ENCODE measurements around the gene SPOCK1. TPM values are rescaled to one million over a fixed set of nuclear protein-coding genes. Genes with fewer than 3 reads are reported as not detected.

Gene SPOCK1
- total RNA-seq, 1 experiment from 2014 or later: 9.8 TPM

DNA sequence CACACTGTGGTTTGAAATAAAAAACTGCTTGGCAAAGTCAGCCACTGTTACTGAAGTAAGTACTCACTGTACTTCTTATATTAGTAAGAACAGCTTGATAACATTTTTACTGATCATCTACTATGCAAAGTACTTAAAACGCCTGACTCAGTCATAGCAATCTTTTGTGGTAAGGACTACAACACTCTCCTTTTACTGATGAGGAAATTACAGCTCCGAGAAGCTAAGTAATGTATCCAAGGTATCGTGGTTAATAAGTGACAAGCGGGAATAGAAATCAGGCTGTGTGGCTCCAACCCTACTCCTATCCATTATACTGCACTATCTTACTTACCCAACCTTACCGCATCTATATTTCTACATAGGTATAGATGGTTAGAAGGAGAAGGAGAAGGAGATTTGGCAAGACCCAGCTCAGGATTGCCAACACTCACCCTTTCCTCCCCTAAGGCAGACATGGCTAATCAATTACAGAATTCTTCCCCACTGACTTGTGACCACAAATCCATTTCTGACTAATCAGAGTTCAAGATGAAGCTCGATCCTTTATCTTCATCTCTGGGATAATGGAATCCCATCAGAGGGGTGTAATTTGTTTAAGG is 281.4 kb downstream of the SPOCK1 start:
- POLR2A ChIA-PET (ENCODE audit: unreplicated experiment): no interaction called here
- peak overlapping the region; percentile 79; the same call in 1 of the 2 replicates for H3K9ac ChIP-seq (ENCODE audit: low read length)
- H3K9me3 ChIP-seq (ENCODE audit: low read length): no peaks in the 10 kb centered on the region
- peak overlapping the region; percentile 94 for H3K4me2 ChIP-seq (ENCODE audit: low read length)
- H3K79me2 ChIP-seq (ENCODE audit: low read length): no peaks in the 10 kb centered on the region
- no peaks in the 10 kb centered on the region for H3F3A ChIP-seq (ENCODE audit: low read length, unreplicated experiment)
- no peaks in the 10 kb centered on the region for H3K36me3 ChIP-seq (ENCODE audit: low read depth, low read length)
- H3K4me1 ChIP-seq (ENCODE audit: insufficient read depth, low read length): peaks cover 52% of the 10 kb centered on the region
- no peak for ATAC-seq
- H3K27ac ChIP-seq (ENCODE audit: low read length): peak overlapping the region; percentile 98
- H3K27me3 ChIP-seq (ENCODE audit: low read length): no peaks in the 10 kb centered on the region
- DNase-seq: peak; percentile 49
- TF ChIP-seq, protein P1, sequence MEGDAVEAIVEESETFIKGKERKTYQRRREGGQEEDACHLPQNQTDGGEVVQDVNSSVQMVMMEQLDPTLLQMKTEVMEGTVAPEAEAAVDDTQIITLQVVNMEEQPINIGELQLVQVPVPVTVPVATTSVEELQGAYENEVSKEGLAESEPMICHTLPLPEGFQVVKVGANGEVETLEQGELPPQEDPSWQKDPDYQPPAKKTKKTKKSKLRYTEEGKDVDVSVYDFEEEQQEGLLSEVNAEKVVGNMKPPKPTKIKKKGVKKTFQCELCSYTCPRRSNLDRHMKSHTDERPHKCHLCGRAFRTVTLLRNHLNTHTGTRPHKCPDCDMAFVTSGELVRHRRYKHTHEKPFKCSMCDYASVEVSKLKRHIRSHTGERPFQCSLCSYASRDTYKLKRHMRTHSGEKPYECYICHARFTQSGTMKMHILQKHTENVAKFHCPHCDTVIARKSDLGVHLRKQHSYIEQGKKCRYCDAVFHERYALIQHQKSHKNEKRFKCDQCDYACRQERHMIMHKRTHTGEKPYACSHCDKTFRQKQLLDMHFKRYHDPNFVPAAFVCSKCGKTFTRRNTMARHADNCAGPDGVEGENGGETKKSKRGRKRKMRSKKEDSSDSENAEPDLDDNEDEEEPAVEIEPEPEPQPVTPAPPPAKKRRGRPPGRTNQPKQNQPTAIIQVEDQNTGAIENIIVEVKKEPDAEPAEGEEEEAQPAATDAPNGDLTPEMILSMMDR (conservative IDR thresholded peaks at IDR 0.05; ENCODE audit: low read depth, low read length): no peak
- no peak for TF ChIP-seq EZH2phosphoT487 (IDR thresholded peaks at IDR 0.05; ENCODE audit: borderline replicate concordance, low read length)
- TF ChIP-seq EZH2 (IDR thresholded peaks at IDR 0.05; ENCODE audit: low read length, unreplicated experiment): no peak
- BruUV-seq (replicated peaks): no TSS peak
- no peaks in the 10 kb centered on the region for H4K20me1 ChIP-seq (ENCODE audit: low read length)
- CTCF ChIA-PET: interaction anchor here (0.5 to 1.5 kb wide), 2 partner anchors 127 to 142 kb away, joined by 3 to 4 read pairs; no protein-coding TSS in a partner anchor
- H3K9me2 ChIP-seq (replicated peaks; ENCODE audit: low read length): no peaks in the 10 kb centered on the region
- H3K4me3 ChIP-seq (ENCODE audit: low read length): no peak overlapping the region
- no peak overlapping the region for H2AFZ ChIP-seq (ENCODE audit: low read length)
- intact Hi-C loops (cut with micrococcal nuclease): loop anchor here (2.0 to 5.0 kb wide), 4 partner anchors 71 to 415 kb away; no protein-coding TSS in a partner anchor

DNA sequence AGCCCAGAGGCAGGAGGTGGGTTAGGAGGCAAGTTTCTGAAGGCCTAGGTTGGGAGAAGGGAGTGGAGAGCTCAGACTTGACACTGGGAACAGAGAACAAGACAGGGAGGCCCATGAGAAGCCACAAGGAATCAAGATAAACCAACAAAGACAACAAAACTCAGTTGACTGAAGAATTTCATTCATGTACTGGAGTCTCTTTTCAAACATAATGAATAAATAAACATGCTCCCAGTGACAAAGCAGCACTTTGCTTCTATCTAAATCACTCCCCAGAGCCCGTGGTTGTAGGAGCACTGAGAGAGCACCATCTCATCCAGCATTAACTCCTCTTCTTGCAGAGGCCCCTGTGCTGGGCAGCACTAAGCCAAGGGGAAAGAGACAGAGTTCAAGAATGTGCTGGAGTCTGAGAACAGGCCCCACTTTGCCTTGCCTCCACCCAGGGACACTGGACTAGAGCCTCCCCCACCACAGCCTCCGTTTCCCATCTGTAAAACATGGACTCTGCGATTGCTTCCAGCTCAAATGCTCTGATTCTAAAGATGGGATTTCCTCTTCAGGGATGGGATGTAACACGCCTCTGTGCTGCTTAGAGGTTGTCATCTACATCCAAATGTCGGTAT is 282.0 kb downstream of the SPOCK1 start:
- no peak overlapping the region for H3K27ac ChIP-seq (ENCODE audit: low read length)
- ATAC-seq (no peak), DNase-seq (no peak)
- H3K4me2 ChIP-seq (ENCODE audit: low read length): no peak overlapping the region
- no peak overlapping the region for H2AFZ ChIP-seq (ENCODE audit: low read length)
- intact Hi-C loops (cut with micrococcal nuclease): loop anchor here (5.0 kb wide), 1 partner anchor 125 kb away; no protein-coding TSS in a partner anchor
- H3K9me3 ChIP-seq (ENCODE audit: low read length): no peaks in the 10 kb centered on the region
- peaks cover 52% of the 10 kb centered on the region for H3K4me1 ChIP-seq (ENCODE audit: insufficient read depth, low read length)
- H3K9me2 ChIP-seq (replicated peaks; ENCODE audit: low read length): no peaks in the 10 kb centered on the region
- no peaks in the 10 kb centered on the region for H3F3A ChIP-seq (ENCODE audit: low read length, unreplicated experiment)
- CTCF ChIA-PET: interaction anchor here (0.5 kb wide), 1 partner anchor 128 kb away, joined by 4 read pairs; no protein-coding TSS in a partner anchor
- BruUV-seq (replicated peaks): no TSS peak
- H3K36me3 ChIP-seq (ENCODE audit: low read depth, low read length): no peaks in the 10 kb centered on the region
- TF ChIP-seq EZH2phosphoT487 (IDR thresholded peaks at IDR 0.05; ENCODE audit: borderline replicate concordance, low read length) (no peak), EZH2 (IDR thresholded peaks at IDR 0.05; ENCODE audit: low read length, unreplicated experiment) (no peak)
- TF ChIP-seq, protein P1 (conservative IDR thresholded peaks at IDR 0.05; ENCODE audit: low read depth, low read length): no peak
- H3K9ac ChIP-seq (ENCODE audit: low read length): no peak overlapping the region
- H3K79me2 ChIP-seq (ENCODE audit: low read length): no peaks in the 10 kb centered on the region
- H3K4me3 ChIP-seq (ENCODE audit: low read length): no peak overlapping the region
- no peaks in the 10 kb centered on the region for H4K20me1 ChIP-seq (ENCODE audit: low read length)
- POLR2A ChIA-PET (ENCODE audit: unreplicated experiment): no interaction called here
- H3K27me3 ChIP-seq (ENCODE audit: low read length): no peaks in the 10 kb centered on the region

DNA sequence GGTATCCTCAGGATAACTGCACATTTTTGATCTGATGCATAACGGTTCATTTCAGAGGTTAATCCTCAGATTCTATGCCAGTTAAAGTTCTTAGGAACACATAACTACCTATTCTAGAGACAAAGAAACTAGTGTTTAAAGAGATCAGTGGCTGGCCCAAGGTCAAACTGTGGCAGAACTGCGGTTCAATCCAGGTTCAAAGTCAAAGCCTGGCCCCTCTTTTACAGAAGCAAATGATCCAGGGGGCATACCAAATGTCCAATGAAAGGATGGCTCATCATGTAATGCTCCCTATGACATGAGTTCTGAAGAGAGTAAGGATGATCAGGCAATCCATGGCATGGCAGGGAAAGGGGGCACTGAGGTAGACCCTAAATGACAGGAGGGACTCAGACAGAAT is 283.3 kb downstream of the SPOCK1 start:
- Histone ChIP-seq H3K9me2 (replicated peaks; ENCODE audit: low read length) (no peaks in the 10 kb centered on the region), H3K9me3 (ENCODE audit: low read length) (no peaks in the 10 kb centered on the region), H3K79me2 (ENCODE audit: low read length) (no peaks in the 10 kb centered on the region), H3K4me2 (ENCODE audit: low read length) (no peak overlapping the region), H2AFZ (ENCODE audit: low read length) (no peak overlapping the region), H3K27ac (ENCODE audit: low read length) (no peak overlapping the region), H3K4me1 (ENCODE audit: insufficient read depth, low read length) (peaks cover 48% of the 10 kb centered on the region), H3F3A (ENCODE audit: low read length, unreplicated experiment) (no peaks in the 10 kb centered on the region), H3K36me3 (ENCODE audit: low read depth, low read length) (no peaks in the 10 kb centered on the region), H3K9ac (ENCODE audit: low read length) (no peak overlapping the region), H3K4me3 (ENCODE audit: low read length) (no peak overlapping the region), H3K27me3 (ENCODE audit: low read length) (no peaks in the 10 kb centered on the region), H4K20me1 (ENCODE audit: low read length) (no peaks in the 10 kb centered on the region)
- DNase-seq (no peak), ATAC-seq (no peak)
- no peak for TF ChIP-seq EZH2 (IDR thresholded peaks at IDR 0.05; ENCODE audit: low read length, unreplicated experiment)
- TF ChIP-seq, protein P1 (conservative IDR thresholded peaks at IDR 0.05; ENCODE audit: low read depth, low read length): no peak
- no peak for TF ChIP-seq EZH2phosphoT487 (IDR thresholded peaks at IDR 0.05; ENCODE audit: borderline replicate concordance, low read length)
- intact Hi-C loops (cut with micrococcal nuclease): loop anchor here (5.0 kb wide), 1 partner anchor 123 kb away; no protein-coding TSS in a partner anchor
- POLR2A ChIA-PET (ENCODE audit: unreplicated experiment): no interaction called here
- BruUV-seq (replicated peaks): no TSS peak
- CTCF ChIA-PET: no interaction called here
